Astrocyte of the cerebellum (primary cell): ENCODE data around the gene ZNF138.

ENCODE experiments used
- DNase-seq: peaks from one replicate; pipeline ENCODE4 v3.0.0-alpha.2; 2011; ENCODE audit warnings: low read depth
- H3K4me3 ChIP-seq: 2 replicates; pipeline ENCODE4 v1.5.1; 2011; ENCODE audit warnings: mild to moderate bottlenecking, low read depth, low read length, moderate library complexity
- in situ Hi-C: cut with HindIII; loops from 2 replicates; pipeline ENCODE4 v1.10.0; 2017; ENCODE audit warnings: low sequenced_read_pairs
- TF ChIP-seq, protein P1 (sequence below): IDR thresholded peaks from 2 replicates; pipeline ENCODE4 v1.5.1; 2012; ENCODE audit warnings: low read length, low read depth, moderate library complexity, mild to moderate bottlenecking; ENCODE audit errors: missing control alignments

The ZNF138 gene

GRCh38 chr7:64870656-64871055 is 76.4 kb downstream of the ZNF138 start:
- no peak overlapping the region for H3K4me3 ChIP-seq
- TF ChIP-seq, protein P1, sequence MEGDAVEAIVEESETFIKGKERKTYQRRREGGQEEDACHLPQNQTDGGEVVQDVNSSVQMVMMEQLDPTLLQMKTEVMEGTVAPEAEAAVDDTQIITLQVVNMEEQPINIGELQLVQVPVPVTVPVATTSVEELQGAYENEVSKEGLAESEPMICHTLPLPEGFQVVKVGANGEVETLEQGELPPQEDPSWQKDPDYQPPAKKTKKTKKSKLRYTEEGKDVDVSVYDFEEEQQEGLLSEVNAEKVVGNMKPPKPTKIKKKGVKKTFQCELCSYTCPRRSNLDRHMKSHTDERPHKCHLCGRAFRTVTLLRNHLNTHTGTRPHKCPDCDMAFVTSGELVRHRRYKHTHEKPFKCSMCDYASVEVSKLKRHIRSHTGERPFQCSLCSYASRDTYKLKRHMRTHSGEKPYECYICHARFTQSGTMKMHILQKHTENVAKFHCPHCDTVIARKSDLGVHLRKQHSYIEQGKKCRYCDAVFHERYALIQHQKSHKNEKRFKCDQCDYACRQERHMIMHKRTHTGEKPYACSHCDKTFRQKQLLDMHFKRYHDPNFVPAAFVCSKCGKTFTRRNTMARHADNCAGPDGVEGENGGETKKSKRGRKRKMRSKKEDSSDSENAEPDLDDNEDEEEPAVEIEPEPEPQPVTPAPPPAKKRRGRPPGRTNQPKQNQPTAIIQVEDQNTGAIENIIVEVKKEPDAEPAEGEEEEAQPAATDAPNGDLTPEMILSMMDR, result no peak
- in situ Hi-C loops, result no loop called here
- no peak for DNase-seq

DNA sequence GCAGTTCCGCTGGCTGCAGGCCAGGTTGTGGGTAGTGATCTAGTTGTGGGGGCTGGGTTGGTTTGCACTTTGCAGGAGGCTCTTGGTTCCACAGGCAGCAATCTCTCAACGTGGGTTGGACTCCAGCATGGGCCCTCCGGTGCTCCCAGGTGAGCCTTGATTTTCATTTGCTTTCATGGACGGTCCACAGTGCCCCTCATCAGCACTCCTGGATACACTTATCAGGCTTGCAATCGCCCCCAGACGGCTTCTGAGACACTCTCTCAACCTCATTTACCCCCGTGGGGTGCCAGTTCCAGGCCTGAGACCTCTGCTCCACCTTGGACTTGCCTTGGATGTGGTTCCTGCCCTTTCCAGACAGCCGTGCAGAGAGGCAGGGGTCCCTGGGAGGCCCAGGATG is 77.5 kb downstream of the ZNF138 start:
- in situ Hi-C loops, result no loop called here
- no peak for DNase-seq
- H3K4me3 ChIP-seq, result no peak overlapping the region

DNA sequence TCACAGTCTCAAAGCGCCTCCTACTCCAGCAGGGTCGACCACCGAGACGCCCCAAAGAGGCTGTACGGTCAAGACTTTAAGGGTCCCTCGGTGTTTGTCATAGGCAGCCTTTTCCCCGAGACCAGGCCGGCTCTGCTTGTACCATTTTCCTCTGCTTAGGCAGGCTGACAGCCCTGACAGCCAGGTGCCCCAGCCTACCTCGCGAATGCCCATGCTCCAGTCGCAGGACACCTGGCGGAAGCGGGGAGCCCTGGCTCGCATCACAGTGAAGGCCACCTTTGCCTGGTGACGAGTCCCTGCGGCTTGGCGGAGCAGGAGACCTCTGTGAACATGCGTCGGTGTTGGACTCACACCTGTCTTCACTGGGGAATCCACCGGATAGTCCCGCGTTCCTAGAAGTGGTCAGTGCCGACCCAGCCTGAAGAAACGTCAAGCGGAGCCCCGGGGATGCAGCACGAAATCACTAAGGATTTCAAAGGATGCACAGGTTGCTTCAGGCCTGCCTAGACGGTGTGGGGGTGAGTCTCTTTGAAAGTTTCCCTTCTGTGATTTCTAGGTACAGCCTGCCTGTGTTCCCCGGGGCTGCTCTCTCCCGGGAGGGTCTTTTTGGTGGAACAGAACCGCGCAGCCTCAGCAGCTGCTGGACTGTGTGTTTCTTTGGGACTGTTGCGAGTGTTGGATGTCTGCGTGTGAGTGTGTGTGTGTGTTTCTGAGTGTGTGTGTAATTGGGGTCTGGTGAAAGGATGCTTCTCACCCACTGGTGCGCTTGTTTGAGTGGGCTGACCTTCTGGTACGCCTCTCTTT is 78.3 kb downstream of the ZNF138 start:
- no peak for DNase-seq

More for the DNA sequence above, 77.5 kb downstream of the ZNF138 start:
- TF ChIP-seq, protein P1, result no peak

DNA sequence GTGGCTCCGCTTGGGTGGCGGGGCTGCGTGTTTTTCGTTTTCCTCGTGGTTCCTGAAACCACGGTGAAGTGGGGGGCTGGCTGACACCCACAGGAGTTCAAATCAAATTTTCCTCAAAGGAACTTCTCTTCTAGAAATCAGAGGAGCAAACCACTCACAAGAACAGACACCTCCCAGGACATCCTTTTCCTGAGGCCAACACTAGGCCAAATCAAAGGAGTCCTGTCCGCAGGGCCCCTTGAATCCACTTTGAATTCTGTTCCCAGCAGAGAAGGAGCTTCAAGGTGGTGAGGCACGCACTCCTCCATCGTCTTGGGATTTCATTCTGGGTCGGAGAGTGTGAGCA is 78.9 kb downstream of the ZNF138 start:
- no peak overlapping the region for H3K4me3 ChIP-seq
- in situ Hi-C loops, result no loop called here
- TF ChIP-seq, protein P1, result no peak
- DNase-seq, result no peak

More for the DNA sequence above, 78.3 kb downstream of the ZNF138 start:
- TF ChIP-seq, protein P1, result no peak
- in situ Hi-C loops, result no loop called here
- no peak overlapping the region for H3K4me3 ChIP-seq

DNA sequence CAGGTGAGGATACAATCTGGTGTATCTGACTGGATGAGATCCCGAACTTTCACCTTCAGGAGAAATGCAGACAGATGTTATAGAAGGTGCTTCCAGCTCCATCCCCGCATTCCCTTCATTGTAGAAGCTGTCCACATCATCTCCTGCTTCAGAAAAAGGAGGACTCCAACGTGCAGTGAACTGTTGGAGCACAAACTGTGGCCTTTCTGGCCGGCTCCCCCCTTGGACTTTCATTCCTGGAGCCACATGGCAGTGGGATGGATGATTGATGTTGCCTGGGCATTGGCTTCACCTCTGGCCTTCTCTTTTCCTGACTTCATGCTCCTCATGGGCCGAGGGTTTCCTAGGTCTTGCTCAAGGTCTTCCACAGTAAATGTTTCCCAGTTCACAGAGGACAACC is 79.3 kb downstream of the ZNF138 start:
- in situ Hi-C loops, result no loop called here
- DNase-seq, result no peak
- H3K4me3 ChIP-seq, result no peak overlapping the region
- TF ChIP-seq, protein P1, result no peak

DNA sequence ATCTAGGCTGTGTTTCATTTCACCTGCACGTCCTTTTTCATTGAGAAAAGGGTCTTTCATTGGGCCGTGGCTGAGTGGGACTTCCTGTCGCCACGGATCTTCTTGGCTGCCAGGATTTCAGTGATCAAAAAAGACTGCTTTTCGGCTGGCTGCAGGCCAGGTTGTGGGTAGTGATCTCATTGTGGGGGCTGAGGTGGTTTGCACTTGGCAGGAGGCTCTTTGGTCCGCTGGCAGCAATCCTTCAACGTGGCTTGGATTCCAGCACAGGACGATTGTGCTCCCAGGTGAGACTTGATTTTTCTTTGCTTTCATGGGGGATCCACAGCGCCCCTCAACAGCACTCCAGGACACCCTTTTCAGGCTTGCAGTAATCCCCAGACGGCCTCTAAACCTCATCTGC is 79.9 kb downstream of the ZNF138 start:
- in situ Hi-C loops, result no loop called here
- no peak for DNase-seq
- H3K4me3 ChIP-seq, result no peak overlapping the region
- TF ChIP-seq, protein P1, result no peak
